Ovary (tissue), 3 donors: ENCODE results near the gene IL6R.

ENCODE experiments used
- CTCF ChIP-seq, 3 donors: fragments of 450-650 bp in 2 of 3; fragments of 200-600 bp in 1 of 3; IDR thresholded peaks; one replicate each; pipeline versions ENCODE4 v1.5.1 to v1.8.0; 2016 to 2022; ENCODE audit warnings: antibody characterized with exemption in 3 of 3, mild to moderate bottlenecking in 1 of 3
- POLR2A ChIP-seq: fragments of 450-650 bp; IDR thresholded peaks from one replicate; pipeline ENCODE4 v1.6.1; 2017; ENCODE audit warnings: antibody characterized with exemption, mild to moderate bottlenecking, moderate library complexity
- donor health status: DM: no; HTN: no; CAD: no.

GRCh38 chr1:154423304-154423987 lies 18.3 kb downstream of the IL6R start:
- TF ChIP-seq POLR2A = no peak
- no peak for TF ChIP-seq CTCF (IDR thresholded peaks at IDR 0.05)
